Activated naive CD4-positive, alpha-beta T cell treated with anti-CD3 and anti-CD28 coated beads for 36 hours (primary cell): ENCODE data around the gene DMKN. TPM values are rescaled to one million over a fixed set of nuclear protein-coding genes. Genes with fewer than 3 reads are reported as not detected.

Source experiments
- CTCF ChIA-PET: fragments of 350-600 bp; sonication (Branson Sonifier 250); formaldehyde crosslinking; loops from one replicate; lab custom pipeline; 2021; ENCODE audit warnings: antibody characterized with exemption; lab: Charles Lee
- DNase-seq: peaks from one replicate; pipeline ENCODE4 v3.0.0-alpha.2; 2020
- H3K27ac Mint-ChIP-seq: one replicate; pipeline ENCODE4 v1.8.0; 2021; ENCODE audit warnings: mild to moderate bottlenecking, mixed read lengths
- H3K27me3 Mint-ChIP-seq: one replicate; pipeline ENCODE4 v1.8.0; 2021; ENCODE audit warnings: low read depth, mixed read lengths
- H3K36me3 Mint-ChIP-seq: one replicate; pipeline ENCODE4 v1.8.0; 2021; ENCODE audit warnings: low read depth, mixed read lengths
- H3K4me1 Mint-ChIP-seq: one replicate; pipeline ENCODE4 v1.8.0; 2021; ENCODE audit warnings: low read depth, mixed read lengths
- H3K4me3 Mint-ChIP-seq: one replicate; pipeline ENCODE4 v1.8.0; 2021; ENCODE audit warnings: mild to moderate bottlenecking, moderate library complexity, mixed read lengths
- H3K9me3 Mint-ChIP-seq: one replicate; pipeline ENCODE4 v1.8.0; 2021; ENCODE audit warnings: mixed read lengths
- intact Hi-C: fragments of 100-400 bp; cut with micrococcal nuclease; formaldehyde crosslinking; loops from one replicate; pipeline ENCODE4 v1.15.1; 2023
- total RNA-seq, 2 experiments: library from RNA; stranded (reverse); gene quantifications; one replicate each; pipeline ENCODE4 v1.2.3, GENCODE V29; 2021

Gene DMKN
- total RNA-seq, 2 experiments from 2014 or later = 0.86 to 1.7 TPM

DNA sequence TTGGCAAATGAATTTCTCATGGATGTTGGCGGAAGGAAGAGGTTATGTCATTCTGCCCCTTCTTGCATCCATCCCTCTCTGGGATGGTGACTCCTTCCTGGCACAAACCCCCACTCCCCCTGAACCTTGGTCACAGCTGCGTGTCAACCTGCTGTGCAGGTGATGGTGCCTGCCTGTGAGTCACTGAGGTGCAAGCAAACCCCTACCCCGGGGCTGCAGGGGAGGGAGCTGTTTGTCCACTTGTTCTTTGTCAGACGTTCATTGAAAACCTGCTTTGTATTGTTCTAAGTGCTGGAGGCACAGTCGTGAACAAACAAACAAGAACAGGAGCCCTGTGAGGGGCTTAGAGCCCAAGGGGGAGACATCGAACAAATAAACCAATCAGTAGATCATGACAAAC lies 17.8 kb upstream of the DMKN start:
- Mint-ChIP-seq H3K4me3 (no peak overlapping the region), H3K36me3 (no peaks in the 10 kb centered on the region), H3K27ac (no peak overlapping the region), H3K4me1 (peaks cover 9% of the 10 kb centered on the region), H3K27me3 (peaks cover 17% of the 10 kb centered on the region), H3K9me3 (no peaks in the 10 kb centered on the region)
- intact Hi-C loops = no loop called here
- CTCF ChIA-PET = interaction anchor here (1.9 kb wide), 1 partner anchor 21 kb away, joined by 7 read pairs; no protein-coding TSS in a partner anchor
- DNase-seq = no peak

DNA sequence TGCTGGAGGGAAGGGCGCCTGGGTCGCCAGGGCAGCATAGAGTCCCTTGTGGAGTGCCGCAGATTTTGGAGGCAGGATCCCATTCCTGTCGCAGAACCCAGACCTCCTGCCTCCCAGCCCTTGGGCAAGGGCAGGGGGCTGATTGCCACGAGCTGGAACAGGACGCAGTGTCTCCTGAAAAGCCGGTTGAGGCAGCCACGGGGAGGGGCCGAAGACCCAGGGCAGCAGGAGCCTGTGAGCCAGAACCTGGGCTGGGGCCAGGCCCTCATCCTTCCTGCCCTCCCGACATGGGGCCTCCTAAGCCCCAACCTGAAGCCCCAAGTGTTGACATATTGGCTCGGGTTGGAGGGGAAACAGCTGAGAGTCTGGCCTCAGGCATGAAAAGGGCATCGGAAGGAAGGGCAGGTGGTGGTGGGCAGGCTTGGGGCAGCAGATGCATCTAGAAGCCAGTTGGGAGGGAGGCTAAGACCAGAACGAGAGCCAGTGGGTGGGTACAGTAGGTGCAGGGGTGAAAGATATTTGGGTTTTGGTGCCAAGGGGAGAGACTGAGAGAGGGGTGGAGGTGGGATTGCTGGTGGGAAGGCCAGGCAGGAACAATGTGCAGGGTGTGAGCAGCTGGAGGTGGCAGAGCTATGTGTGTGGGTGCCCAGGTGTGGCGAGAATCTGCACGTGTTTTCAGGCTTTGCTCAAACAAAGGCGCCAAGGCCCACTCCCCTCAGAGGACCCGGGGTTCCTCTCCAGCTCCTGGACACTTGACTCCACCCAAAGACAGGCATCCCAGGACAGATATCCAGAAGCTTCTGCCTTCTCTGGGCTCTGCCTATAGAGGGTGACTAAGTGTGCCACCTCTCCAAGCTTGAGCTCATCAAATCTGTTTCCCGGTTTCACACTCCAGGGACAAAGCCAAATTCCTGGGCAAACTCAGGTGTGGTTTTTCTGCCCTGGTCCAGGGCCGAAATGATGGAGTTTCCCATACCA lies 16.1 kb upstream of the DMKN start:
- Mint-ChIP-seq H3K27ac (no peak overlapping the region), H3K9me3 (no peaks in the 10 kb centered on the region), H3K27me3 (peaks cover 19% of the 10 kb centered on the region), H3K36me3 (no peaks in the 10 kb centered on the region), H3K4me3 (no peak overlapping the region), H3K4me1 (peaks cover 9% of the 10 kb centered on the region)
- intact Hi-C loops = no loop called here
- CTCF ChIA-PET = interaction anchor here (1.9 kb wide), 1 partner anchor 19 kb away, joined by 7 read pairs; no protein-coding TSS in a partner anchor
- no peak for DNase-seq

DNA sequence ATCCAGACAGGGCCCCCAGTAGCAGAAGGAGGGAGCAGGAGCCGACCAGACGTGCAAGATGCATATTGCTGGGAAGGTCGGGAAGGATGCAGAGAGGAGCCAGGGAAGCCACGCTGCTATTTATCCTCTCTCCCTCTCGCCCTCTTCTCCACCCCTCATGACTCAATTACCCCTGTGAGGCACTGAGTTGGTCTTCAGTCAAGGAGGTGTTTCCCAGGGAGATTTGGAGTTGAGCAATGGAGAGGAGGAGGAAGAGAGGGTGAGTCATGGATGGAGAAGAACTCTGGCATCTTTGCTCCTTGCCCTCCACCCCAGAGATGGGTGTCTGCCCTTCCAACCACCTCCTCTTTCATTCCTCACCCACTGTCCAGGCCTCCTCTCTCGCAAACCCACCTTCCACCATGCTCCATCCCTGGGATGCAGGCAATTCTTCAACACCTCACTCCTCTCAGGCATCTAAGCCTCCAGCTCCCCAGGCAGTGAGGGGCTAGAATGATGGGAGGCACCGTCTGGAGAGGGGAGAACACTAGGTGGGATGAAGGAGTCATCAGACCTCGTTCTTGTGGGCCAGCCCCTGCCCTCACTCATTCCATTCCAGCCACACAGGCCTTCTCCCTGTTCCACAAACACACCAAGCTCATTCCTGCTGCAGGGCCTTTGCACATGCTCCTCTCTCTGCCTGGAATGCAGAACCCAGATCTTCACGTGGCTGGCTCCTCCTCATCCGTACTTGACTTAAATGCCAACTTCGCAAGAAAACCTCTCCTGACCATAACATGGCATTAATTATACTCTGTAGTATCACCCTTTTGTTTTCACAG lies 15.0 kb upstream of the DMKN start, which contains the start of gene SBSN:
TSS of gene SBSN (minus strand) at position 94 of the 821 bp plus-strand sequence. CDS start at position 64, 30 bp downstream.
- Mint-ChIP-seq H3K27ac (no peak within 1 kb of the TSS), H3K36me3 (no peaks in the 10 kb centered on the region), H3K9me3 (no peaks in the 10 kb centered on the region), H3K4me1 (peaks cover 2% of the 10 kb centered on the region), H3K27me3 (peaks cover 14% of the 10 kb centered on the region), H3K4me3 (no peak within 1 kb of the TSS)
- CTCF ChIA-PET = no interaction called here
- intact Hi-C loops = no loop called here
- no peak for DNase-seq

DNA sequence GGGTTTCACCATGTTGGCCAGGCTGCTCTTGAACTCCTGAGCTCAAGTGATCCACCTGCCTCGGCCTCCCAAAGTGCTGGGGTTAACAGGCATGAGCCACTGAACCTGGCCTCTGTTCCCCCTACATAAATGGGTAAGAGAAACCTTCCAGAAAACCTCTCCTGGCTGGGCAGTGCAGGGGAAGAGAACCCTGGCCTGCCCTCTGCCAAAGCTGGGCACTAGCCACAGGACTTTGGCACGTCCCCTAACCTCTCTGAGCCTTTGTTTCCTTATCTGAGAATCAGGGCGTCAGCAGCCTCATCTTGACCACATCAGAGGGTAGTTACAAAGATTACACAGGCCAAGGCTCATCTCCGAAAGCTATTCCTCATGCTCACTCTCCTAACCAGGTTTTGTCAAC lies 12.4 kb upstream of the DMKN start:
- H3K4me3 Mint-ChIP-seq = no peak overlapping the region
- peaks cover 9% of the 10 kb centered on the region for H3K27me3 Mint-ChIP-seq

DNA sequence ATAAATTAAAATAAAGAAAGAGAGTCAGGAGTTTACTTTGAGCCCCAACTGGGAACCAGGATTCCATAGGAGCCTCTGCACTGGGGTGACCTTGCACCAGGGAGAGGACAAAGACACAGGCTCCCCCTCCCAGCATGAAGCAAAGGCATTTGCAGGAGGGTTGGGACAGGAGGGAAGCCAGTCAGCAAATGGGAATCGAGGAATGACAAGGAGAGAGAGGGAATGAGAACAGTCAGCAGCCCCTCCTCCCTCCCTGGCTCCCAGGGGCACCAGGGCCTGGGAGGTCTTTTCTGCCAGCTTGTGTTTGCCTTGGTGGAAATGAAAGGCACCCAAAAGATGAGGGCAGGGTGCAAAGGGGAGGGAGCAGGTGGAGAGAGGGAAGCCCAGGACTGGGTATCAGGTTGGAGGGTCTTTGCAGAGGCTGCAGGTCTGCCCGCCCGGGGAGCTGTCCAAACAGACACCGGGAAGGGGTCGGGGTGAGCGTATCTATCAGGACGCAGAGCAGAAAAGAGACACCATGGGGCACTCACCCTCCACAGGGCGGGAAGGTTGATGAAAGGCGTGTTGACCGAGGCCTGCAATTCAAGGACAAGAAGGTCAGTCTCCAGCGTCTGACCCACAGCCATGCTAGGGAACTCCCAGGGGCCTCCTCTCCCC lies 10.9 kb upstream of the DMKN start:
- Mint-ChIP-seq H3K27me3 (peaks cover 6% of the 10 kb centered on the region), H3K36me3 (no peaks in the 10 kb centered on the region)
- intact Hi-C loops = no loop called here

More for the DNA sequence above, 12.4 kb upstream of the DMKN start:
- Mint-ChIP-seq H3K27ac (no peak overlapping the region), H3K4me1 (no peaks in the 10 kb centered on the region), H3K9me3 (no peaks in the 10 kb centered on the region), H3K36me3 (no peaks in the 10 kb centered on the region)
- DNase-seq = no peak
- CTCF ChIA-PET = interaction anchor here (2.0 kb wide), 1 partner anchor 16 kb away, joined by 9 read pairs; no protein-coding TSS in a partner anchor
- intact Hi-C loops = no loop called here

DNA sequence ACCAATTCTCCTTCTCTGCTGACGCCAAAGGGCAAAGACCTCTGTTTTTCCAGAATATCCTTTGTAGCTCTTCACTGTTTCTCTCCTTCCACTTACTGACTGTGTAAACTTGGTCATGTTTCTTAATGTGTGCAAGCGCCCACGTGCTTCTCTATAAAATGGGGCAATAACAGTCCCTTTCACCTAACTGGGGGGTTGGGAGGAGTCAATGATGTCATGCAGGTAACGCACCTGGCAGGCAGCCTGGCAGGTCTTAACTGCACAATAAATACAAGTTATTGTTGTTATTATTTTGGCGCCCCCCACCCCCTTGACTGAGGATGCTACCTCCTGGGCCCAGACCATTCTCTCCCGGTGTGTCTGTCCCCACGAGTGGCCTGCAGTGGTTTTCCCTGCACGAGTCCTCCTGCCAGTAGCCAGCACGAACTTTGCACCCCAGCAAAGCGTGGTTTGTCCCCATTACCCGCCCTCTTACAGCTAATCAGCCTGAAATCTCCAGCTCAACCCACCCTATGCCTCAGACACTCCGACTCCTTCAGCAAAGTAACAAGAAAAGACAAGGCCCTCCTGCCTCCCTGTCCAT lies 9.4 kb upstream of the DMKN start:
- intact Hi-C loops = no loop called here
- Mint-ChIP-seq H3K27me3 (peaks cover 5% of the 10 kb centered on the region), H3K27ac (no peak overlapping the region), H3K36me3 (no peaks in the 10 kb centered on the region), H3K4me3 (no peak overlapping the region), H3K9me3 (no peaks in the 10 kb centered on the region), H3K4me1 (no peaks in the 10 kb centered on the region)
- DNase-seq = no peak
- CTCF ChIA-PET = no interaction called here

More for the DNA sequence above, 10.9 kb upstream of the DMKN start:
- CTCF ChIA-PET = interaction anchor here (0.6 kb wide), 1 partner anchor 311 kb away, joined by 6 read pairs; no protein-coding TSS in a partner anchor
- DNase-seq = no peak
- H3K4me1 Mint-ChIP-seq = no peaks in the 10 kb centered on the region
- H3K27ac Mint-ChIP-seq = no peak overlapping the region
- H3K4me3 Mint-ChIP-seq = no peak overlapping the region
- H3K9me3 Mint-ChIP-seq = no peaks in the 10 kb centered on the region

DNA sequence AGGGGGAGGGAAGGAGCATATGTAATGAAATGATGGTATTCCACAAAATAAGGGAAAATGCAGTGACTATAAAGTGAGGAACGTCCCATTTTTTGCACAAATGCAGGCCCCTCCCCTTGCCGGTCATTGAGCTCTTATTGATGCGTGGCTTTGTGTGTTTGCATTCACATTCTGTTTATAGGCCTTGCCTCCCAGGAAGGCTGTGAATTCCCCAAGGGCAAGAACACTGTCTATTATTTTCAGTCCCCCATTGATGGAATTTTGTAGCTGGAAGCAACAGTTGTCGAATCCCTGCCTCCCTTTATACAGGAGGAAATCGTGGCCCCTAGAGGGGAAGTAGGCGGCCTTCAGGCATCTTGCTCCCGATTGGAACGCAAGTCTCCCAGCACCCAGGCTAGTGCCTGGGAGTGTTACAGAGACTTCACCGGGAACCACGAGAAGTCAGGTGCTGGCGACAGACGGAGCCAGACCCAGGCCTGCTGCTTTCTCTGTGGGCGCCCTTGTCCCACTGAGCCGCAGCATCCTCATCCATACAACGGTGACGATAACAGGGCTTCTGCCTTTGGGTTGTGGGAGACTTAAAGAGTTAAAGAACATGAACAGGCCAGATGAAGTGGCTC lies 7.8 kb upstream of the DMKN start:
- Mint-ChIP-seq H3K9me3 (no peaks in the 10 kb centered on the region), H3K27ac (no peak overlapping the region), H3K4me3 (no peak overlapping the region), H3K36me3 (no peaks in the 10 kb centered on the region), H3K27me3 (peaks cover 3% of the 10 kb centered on the region), H3K4me1 (no peaks in the 10 kb centered on the region)
- intact Hi-C loops = no loop called here
- no peak for DNase-seq
- CTCF ChIA-PET = interaction anchor here (0.6 to 1.6 kb wide), 2 partner anchors 11 to 425 kb away, joined by 3 to 5 read pairs; no protein-coding TSS in a partner anchor

DNA sequence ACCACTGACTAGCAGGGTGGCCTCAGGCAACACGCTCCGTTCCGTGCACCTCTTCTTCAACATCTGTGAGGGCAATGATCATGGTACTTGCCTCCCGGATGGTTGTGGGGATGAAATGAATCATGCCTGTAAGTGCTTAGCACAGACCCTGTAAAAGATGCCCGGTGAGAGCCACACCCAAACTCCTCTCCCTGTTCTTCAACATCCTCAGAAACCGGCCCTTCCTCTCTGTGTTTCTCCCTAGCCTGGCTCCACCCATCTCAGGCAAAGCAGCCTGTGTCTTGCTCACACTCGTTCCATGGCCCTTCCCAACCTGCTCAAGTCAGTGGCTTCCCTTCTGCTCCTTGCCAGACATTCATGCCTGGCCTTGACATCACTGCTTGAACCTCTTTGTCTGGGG lies 5.8 kb upstream of the DMKN start:
- H3K9me3 Mint-ChIP-seq = no peaks in the 10 kb centered on the region
- intact Hi-C loops = no loop called here
- no peak for DNase-seq
- no peaks in the 10 kb centered on the region for H3K4me1 Mint-ChIP-seq
- H3K4me3 Mint-ChIP-seq = no peak overlapping the region
- CTCF ChIA-PET = no interaction called here
- no peak overlapping the region for H3K27ac Mint-ChIP-seq
- no peaks in the 10 kb centered on the region for H3K27me3 Mint-ChIP-seq
- H3K36me3 Mint-ChIP-seq = no peaks in the 10 kb centered on the region

DNA sequence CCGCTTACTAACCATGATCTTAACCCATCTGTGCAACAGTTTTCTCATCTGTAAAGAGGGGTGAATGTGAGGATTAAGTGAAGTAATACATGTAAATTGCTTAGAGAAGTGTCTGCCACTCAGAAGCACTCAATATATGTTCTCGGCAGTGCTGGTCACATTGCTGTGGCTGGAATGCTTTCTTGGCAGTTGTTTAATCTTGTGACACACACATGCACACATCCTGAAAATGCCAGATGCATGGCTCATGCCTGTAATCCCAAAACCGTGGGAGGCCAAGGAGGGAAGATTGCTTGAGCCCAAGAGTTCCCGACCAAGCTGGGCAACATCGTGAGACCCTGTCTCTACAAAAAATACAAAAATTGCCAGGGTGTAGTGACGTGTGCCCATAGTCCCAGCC lies 4.9 kb upstream of the DMKN start:
- no peak overlapping the region for H3K4me3 Mint-ChIP-seq
- DNase-seq = no peak
- CTCF ChIA-PET = no interaction called here
- intact Hi-C loops = no loop called here
- H3K27ac Mint-ChIP-seq = no peak overlapping the region
- no peaks in the 10 kb centered on the region for H3K36me3 Mint-ChIP-seq
- peaks cover 4% of the 10 kb centered on the region for H3K27me3 Mint-ChIP-seq
- H3K9me3 Mint-ChIP-seq = no peaks in the 10 kb centered on the region
- no peaks in the 10 kb centered on the region for H3K4me1 Mint-ChIP-seq

DNA sequence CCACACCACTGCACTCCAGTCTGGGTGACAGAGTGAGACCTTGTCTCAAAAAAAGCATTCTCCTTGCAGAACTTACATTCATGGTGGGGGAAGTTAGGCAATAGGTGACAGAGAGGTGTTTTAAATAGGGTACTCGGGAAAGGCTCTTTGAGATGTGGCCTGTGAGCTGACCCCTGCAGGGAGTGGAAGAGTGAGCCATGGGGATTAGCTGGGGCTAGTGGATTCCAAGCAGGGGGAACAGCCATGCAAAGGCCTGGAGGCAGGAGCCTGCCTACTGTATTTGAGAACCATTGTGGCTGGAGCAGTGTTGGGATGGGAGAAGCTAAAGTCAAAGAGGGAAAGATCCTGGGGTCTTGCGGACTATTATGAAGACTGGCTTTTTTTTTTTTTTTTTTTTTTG lies 3.9 kb upstream of the DMKN start:
- DNase-seq = no peak
- no peak overlapping the region for H3K27ac Mint-ChIP-seq
- no peaks in the 10 kb centered on the region for H3K36me3 Mint-ChIP-seq
- H3K4me1 Mint-ChIP-seq = no peaks in the 10 kb centered on the region
- CTCF ChIA-PET = interaction anchor here (0.8 to 1.0 kb wide), 2 partner anchors 75 to 117 kb away, joined by 3 read pairs; no protein-coding TSS in a partner anchor
- no peaks in the 10 kb centered on the region for H3K9me3 Mint-ChIP-seq
- intact Hi-C loops = no loop called here
- H3K4me3 Mint-ChIP-seq = no peak overlapping the region
- peaks cover 4% of the 10 kb centered on the region for H3K27me3 Mint-ChIP-seq

DNA sequence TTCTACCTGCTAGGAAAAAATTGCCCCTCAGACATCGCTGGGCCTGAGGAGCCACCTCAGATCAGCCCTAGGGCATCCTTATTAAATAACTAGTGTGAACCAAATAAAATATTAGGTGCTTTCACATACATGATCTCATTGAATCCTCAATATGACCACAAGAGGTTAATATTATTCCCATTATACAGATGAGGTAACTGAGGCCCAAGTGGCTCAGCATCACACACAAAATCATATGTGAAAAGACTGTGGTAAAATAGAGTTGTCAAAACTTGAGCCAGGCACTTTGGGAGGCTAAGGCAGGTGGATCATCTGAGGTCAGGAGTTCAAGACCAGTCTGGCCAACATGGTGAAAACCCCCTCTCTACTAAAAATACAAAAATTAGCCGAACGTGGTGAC lies 2.9 kb upstream of the DMKN start:
- Mint-ChIP-seq H3K36me3 (no peaks in the 10 kb centered on the region), H3K9me3 (no peaks in the 10 kb centered on the region), H3K4me1 (no peaks in the 10 kb centered on the region), H3K27ac (no peak overlapping the region), H3K4me3 (no peak overlapping the region), H3K27me3 (peaks cover 8% of the 10 kb centered on the region)
- CTCF ChIA-PET = no interaction called here
- intact Hi-C loops = no loop called here
- DNase-seq = no peak
